MG63 (cell line): ENCODE results near the gene SOX13. TPM values are rescaled to one million over a fixed set of nuclear protein-coding genes. Genes with fewer than 3 reads are reported as not detected.
"Not testable (repeated sequence)": the region's sequence is repeated elsewhere in the genome, so short reads cannot be mapped to it uniquely, and the experiment has no call there.

ENCODE experiments used
- DNase-seq: peaks from one replicate; pipeline ENCODE4 v3.0.0-alpha.2; 2020
- H3K27me3 ChIP-seq: fragments of 250-450 bp; sonication (Bioruptor Pico); 2 replicates; pipeline ENCODE4 v1.5.1; 2020; ENCODE audit warnings: mild to moderate bottlenecking, moderate library complexity
- H3K36me3 ChIP-seq: fragments of 250-450 bp; sonication (Bioruptor Pico); 2 replicates; pipeline ENCODE4 v1.5.1; 2020; ENCODE audit warnings: mild to moderate bottlenecking, moderate library complexity
- H3K4me3 ChIP-seq: fragments of 250-450 bp; sonication (Bioruptor Pico); 2 replicates; pipeline ENCODE4 v1.5.1; 2020; ENCODE audit warnings: mild to moderate bottlenecking, moderate library complexity
- H3K9me3 ChIP-seq: fragments of 250-450 bp; sonication (Bioruptor Pico); 2 replicates; pipeline ENCODE4 v1.5.1; 2020; ENCODE audit warnings: mild to moderate bottlenecking, moderate library complexity
- total RNA-seq: library from RNA; depleted of rRNA; stranded (reverse); fragments of >200 nt; shearing (Covaris generic); gene quantifications from 2 replicates; pipeline ENCODE4 v1.2.3, GENCODE V29; 2014; ENCODE audit warnings: low replicate concordance

Gene SOX13
- total RNA-seq, 1 experiment from 2014 or later = 0.86 TPM

DNA sequence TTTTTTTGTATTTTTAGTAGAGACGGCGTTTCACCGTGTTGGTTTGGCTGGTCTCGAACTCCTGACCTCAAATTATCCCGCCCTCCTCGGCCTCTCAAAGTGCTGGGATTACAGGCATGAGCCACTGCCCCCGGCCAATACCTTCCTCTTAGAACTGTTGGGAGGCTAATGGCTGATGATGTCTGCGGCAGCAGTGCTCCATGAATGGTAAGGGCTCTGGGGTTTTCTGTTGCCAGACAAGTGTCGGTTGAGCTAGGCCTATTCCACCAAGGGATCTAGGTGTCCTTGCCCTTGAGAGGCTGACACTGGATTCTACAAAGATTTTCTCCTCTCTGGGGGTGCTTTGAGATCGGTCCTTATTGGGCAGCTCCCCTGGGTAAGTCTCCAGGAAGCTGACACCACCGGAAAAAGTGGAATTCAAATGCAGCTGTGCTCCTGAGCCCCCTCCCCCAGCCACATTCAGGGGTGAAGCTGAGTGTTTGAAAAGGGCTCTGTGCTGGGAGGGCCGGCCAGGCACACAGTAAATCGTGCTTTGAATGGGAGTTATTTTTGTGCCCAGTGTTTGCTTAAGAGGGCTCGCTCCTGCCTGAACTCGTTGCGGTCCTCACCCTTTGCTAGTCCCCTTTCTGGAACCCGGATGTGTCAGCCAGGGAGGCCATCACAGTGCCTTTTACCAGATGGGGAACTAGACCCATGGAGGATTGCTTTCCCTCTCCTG is 5.2 kb downstream of the SOX13 start:
- H3K9me3 ChIP-seq = no peaks in the 10 kb centered on the region
- H3K27me3 ChIP-seq = no peaks in the 10 kb centered on the region
- DNase-seq = no peak
- no peak overlapping the region for H3K4me3 ChIP-seq
- no peaks in the 10 kb centered on the region; the same call in none of the 2 replicates for H3K36me3 ChIP-seq

DNA sequence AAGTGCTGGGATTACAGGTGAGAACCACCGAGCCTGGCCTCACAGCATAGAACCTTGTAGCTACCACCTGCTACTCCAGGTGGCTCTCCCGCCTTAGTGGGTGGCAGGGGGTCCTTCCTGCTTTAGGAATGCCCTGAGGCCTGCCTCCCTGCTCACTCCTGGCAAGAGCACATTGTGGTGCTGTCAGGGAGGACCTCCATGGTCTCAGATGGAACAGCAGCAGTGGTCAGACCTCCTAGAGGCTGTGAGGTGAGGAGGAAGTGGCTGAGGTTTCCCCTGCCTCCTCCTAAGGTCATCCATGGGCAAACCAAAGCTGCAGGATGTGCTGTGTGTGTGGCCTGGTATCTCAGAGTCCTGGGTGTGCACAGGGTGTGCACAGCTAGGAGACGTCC is 6.7 kb downstream of the SOX13 start:
- no peak overlapping the region for H3K4me3 ChIP-seq
- no peak for DNase-seq
- no peaks in the 10 kb centered on the region; the same call in none of the 2 replicates for H3K36me3 ChIP-seq
- no peaks in the 10 kb centered on the region for H3K27me3 ChIP-seq
- no peaks in the 10 kb centered on the region for H3K9me3 ChIP-seq

DNA sequence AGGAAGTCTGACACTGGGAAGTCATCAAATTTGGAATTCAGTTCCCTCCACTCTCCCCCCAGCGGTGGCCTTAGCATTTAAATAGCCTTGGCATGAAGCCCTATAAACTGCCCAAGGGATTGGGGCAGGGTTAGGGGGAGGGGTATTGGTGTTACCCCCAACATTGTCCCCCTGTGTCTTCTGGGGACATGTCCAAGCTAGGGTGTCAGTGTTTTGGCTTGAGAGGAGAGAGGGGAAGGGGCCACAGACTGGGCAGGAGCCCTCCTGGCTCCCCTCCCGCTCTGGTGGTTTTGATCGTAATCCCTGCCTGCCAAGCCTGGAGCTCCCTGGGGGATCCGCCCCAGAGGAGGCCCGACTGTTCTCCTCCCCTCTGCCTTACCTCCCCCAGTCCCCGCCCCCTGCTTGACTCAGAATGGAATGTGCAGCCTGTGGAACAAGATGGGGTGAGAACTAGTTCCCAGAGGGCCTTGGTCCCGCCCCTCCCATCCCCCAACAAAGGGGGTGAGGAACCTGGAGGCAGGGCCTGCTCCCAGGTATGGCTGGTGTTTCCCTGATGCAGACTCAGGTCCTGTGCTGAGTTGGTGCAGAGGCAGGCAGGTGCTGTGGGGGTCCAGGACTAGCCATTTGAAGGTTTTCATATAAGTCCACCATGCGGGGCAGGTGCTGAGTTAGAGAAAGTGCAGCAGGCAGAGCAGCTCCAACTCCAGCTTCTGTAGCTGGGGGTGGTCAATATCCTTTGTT is 7.4 kb downstream of the SOX13 start:
- Histone ChIP-seq H3K36me3 (no peaks in the 10 kb centered on the region; the same call in none of the 2 replicates), H3K4me3 (no peak overlapping the region), H3K27me3 (no peaks in the 10 kb centered on the region), H3K9me3 (no peaks in the 10 kb centered on the region)
- DNase-seq = peak; percentile 89

DNA sequence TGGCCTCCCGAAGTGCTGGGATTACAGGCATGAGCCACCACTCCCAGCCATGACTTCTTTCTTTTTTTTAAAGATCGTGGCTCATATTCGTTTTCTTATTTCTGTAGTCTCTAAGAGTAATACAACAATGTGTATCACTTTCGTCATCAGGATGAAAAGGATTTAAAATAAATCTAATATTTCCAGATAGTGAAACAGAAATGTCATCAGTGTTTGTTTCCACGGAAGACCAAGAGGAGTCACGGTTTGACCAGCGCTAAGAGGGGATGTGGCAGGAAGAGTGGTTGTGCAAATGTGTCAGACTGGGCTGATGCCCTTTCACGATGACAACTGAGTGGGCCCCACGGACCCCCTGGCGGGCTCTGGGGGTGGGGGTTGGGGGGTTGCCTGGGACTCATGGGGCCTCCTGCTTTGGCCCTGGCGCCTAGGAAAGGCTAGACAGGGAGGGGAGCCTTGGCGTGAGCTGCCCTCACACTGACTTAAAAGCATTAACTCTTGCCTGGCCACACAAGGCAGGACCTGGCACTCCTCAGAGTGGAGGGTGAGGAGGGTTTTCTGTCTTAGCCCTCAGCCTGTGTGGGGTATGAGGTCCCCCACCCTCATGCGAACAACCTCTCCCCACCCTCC is 8.4 kb downstream of the SOX13 start:
- Histone ChIP-seq H3K36me3 (no peaks in the 10 kb centered on the region; the same call in 1 of the 2 replicates), H3K27me3 (no peaks in the 10 kb centered on the region), H3K4me3 (no peak overlapping the region), H3K9me3 (no peaks in the 10 kb centered on the region)
- DNase-seq = no peak

DNA sequence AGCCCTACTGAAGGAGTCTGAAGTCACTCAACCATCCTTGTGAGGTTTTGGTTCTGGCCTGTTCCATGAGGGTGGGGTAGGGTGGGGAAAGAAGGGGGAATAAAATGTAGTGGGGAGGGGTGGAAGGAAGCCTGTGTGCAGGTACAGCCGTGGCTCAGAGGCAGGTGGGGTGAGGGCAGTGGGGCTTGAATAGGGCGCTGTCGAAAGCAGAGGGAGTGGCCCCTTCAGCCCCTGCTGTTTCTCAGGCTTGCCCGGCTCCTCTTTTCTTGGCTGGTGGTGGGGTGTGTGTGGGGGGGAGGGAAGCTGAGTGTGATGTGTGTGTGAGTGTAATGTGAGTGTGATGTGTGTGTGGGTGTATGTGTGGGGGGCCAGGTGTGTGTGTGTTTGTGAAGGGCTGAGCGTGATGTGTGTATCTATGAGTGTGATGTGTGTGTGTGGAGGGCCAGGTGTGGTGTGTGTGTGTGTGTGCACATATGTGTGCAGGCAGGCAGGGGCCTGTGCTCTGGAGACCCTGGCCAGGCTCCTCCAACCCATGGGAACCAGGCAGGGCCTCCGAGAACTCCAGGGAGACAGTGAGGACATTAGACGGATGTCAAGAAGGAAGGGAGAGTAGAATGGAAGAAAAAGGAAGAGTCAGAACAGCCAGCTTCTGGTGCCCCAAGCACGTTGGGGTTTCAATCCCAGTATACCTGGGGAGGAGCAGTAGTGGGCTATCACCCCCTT is 9.0 kb downstream of the SOX13 start:
- no peaks in the 10 kb centered on the region; the same call in 1 of the 2 replicates for H3K36me3 ChIP-seq
- no peaks in the 10 kb centered on the region for H3K9me3 ChIP-seq
- DNase-seq = no peak

DNA sequence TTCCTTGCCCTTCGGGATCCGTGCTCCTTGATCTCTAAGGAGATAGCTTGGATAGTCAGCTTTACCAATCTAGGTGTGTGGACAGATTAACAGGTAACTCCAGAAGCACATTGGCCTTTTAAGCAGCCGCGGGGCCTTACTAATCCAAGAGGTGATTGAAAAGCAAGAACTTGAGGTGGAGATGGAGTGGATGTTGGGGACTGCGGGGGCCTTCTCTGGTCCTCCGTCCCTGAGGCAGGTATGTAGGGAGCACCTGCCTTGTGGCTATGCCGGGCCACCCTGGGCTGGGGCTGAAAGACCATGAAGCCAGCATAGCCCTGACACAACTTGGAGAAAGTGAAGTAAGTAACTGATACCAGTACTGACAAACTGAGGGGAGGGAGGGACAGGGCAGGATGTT is 10.6 kb downstream of the SOX13 start:
- no peak for DNase-seq
- H3K9me3 ChIP-seq = no peaks in the 10 kb centered on the region
- no peaks in the 10 kb centered on the region for H3K36me3 ChIP-seq
- no peaks in the 10 kb centered on the region for H3K27me3 ChIP-seq
- H3K4me3 ChIP-seq = no peak overlapping the region

More for the DNA sequence above, 9.0 kb downstream of the SOX13 start:
- Histone ChIP-seq H3K27me3 (no peaks in the 10 kb centered on the region), H3K4me3 (no peak overlapping the region)

DNA sequence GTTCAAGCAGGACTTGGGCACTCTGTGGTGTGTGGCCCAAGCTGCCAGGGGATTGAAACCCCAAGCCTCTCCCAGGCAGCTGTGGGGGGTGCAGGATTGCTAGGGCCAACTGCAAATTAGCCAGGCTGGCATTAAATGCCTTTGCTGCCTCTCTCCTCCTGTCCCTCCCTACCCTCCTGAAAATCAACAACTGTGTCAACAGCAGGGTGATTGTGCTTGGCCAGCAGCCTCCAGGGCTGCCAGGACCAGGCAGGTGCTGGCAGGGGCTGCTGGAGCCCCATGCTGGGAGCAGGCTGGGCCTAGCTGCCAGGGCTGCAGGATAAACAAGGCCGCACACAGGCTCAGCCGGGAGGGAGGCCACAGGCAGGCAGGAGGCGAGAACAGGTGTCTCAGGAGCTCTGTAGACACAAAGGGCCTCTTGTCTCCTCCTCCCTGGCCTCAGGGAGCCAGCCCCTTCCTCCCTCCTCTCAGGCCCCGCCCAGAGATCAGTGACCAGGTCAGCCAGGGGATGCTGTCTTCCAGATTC is 11.4 kb downstream of the SOX13 start:
- no peak overlapping the region for H3K4me3 ChIP-seq
- no peaks in the 10 kb centered on the region for H3K9me3 ChIP-seq
- no peaks in the 10 kb centered on the region for H3K36me3 ChIP-seq
- peak; percentile 55 for DNase-seq
- H3K27me3 ChIP-seq = no peaks in the 10 kb centered on the region

DNA sequence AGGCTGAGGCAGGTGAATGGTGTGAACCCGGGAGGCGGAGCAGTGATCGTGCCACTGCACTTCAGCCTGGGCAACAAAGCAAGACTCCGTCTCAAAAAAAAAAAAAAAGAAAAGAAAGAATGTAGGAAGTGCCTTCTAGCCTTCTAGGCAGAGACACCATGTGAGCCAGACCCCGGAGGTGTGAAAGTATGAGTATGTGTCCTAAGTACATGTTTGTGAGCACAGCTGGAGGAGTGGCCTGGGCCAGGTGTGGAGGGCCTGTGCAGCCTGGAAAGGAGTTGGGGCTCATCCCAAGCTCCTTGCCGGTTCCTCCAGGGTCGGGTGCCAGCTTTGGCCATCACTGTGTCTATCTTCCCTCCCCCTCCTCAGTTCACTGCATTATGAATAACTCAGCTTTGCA is 13.0 kb downstream of the SOX13 start:
- Histone ChIP-seq H3K9me3 (no peaks in the 10 kb centered on the region), H3K27me3 (no peaks in the 10 kb centered on the region), H3K4me3 (no peak overlapping the region), H3K36me3 (no peaks in the 10 kb centered on the region)
- DNase-seq = no peak

DNA sequence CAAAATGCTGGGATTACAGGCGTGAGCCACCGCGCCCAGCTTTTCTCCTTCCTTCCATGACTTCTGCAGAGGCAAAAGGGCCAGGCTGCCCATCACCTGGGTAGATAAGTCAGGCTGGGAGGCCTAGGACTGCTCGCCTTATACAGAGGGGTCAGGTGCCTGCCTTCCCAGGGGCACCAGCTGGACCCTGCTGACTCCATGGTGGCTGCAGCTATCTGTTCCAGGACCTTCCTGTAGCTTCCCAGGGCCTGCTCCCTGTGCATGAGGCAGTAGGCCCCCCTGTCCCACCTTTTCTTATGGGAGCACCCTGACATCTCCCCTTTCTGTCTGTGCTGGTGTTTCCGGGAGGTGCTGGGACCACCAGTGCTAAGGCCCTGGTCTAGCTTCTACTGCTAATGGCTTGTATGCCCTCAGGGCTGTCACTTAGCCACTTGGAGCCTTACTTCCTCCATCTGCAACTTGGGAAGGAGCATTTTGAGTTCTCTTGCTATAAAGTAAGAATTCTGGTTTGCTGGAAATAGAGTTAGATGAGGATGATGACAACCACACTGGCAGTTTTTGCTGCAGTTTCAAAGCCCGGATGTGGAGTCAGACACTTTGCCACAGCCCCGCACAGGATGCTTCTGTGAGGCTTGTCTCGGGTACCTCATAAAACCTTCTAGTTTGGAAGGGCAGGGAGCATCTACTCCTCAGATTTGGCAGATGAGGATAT is 14.4 kb downstream of the SOX13 start:
- Histone ChIP-seq H3K9me3 (no peaks in the 10 kb centered on the region), H3K27me3 (no peaks in the 10 kb centered on the region), H3K4me3 (no peak overlapping the region), H3K36me3 (no peaks in the 10 kb centered on the region)
- DNase-seq = no peak

DNA sequence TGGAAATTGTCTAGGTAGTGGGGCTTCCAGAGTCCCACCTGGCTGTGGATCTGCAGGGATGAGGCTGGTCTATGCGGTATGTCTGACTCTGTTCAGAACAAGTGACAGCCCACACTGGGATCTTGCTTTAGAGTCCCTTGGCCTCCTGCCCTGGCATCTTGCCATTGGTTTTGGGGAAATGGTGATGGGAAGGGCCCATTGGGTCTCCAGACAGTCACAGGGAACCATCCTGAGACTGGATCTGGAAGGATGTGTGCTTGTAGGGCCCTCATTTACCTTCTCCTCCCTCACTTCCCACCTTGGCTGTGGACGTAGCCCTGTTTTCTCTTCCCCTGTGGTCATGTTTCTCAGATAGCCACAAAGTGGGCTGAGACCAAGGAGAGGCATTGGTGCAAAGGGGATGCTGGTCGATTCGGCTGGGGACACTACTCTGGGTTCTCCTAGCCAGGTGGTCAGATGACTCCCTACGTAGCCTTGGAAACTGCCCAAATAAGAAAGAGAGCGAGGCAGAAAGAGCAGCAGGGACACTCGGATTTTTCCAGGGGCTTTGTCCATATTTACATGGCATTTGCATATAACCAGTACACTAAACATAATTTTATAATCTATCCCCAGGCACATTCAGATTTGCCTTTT is 15.1 kb downstream of the SOX13 start:
- no peaks in the 10 kb centered on the region for H3K27me3 ChIP-seq
- DNase-seq = no peak
- H3K36me3 ChIP-seq = no peaks in the 10 kb centered on the region
- H3K9me3 ChIP-seq = no peaks in the 10 kb centered on the region
- no peak overlapping the region for H3K4me3 ChIP-seq

DNA sequence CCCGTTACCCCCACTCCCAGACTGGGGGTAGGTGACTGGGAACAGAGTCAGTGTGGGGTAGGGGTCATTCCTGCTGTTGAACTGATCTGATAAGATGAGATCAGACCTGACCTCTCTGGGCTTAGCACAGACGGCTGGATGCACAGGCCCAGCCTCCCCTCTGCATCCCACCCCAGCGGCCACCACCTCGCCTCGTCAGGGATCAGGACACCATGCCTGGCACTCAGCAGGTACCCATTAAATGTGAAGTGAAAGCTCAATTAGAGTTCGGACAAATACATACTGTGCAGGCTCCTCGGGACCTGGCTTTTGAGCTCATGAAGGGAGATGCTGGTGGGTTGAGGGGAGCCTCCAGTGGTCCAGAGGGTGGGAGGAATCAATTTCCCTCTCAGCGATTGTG is 15.7 kb downstream of the SOX13 start:
- no peak overlapping the region for H3K4me3 ChIP-seq
- H3K27me3 ChIP-seq = no peaks in the 10 kb centered on the region
- no peaks in the 10 kb centered on the region for H3K36me3 ChIP-seq
- no peaks in the 10 kb centered on the region for H3K9me3 ChIP-seq
- no peak for DNase-seq

DNA sequence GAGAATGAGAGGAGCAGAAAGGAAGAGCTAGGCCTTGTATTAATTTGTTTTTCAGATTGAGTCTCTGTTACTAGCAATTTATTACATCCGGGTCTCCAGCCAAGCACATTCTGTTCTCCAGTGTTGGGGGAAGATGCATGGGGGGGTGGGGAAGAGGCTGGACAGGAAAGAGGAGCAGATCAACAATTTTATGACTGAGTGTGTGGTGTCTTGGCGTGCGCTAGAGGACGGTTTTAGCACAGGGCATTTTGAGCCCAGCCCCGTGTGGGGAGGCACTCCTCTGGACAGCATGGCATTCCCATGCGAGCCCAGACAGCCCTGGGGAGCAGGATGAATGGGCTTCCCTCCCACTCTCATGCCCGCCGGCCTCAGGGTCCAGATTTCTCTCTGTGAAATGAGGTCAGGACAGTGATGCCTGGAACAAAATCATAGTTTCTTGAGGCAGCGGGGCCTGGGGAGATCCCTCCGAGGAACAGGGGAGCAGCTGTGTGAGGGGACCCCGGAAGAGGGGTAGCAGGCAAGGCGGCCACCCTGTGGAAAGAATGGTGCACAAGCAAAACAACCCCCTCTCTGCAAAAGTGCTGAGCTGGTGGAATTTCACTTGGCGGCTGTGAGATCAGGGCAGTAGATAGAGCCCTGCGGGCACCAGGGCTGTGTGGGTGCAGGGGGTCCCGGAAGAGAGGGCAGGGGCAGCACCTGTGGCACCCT is 16.3 kb downstream of the SOX13 start:
- Histone ChIP-seq H3K9me3 (no peaks in the 10 kb centered on the region), H3K4me3 (no peak overlapping the region), H3K27me3 (no peaks in the 10 kb centered on the region), H3K36me3 (no peaks in the 10 kb centered on the region)
- DNase-seq = no peak

DNA sequence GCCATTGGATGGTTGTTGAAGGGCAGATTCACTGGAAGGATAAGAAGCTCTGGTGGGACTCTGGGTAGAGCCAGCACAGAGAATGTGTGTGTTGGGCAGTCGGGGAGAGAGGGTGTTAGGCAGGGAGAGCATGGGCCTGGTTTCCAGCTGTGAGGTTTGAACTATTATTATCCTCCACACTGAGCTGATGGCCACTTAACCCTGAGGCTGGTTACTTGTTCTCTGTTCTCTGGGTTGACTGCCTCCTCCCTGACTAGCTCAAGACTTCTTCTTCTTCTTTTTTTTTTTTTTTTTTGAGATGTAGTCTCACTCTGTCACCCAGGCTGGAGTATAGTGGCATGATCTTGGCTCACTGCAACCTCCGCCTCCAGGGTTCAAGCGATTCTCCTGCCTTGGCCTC is 17.2 kb downstream of the SOX13 start:
- not testable (repeated sequence) for DNase-seq, H3K36me3 ChIP-seq, H3K27me3 ChIP-seq, H3K9me3 ChIP-seq, H3K4me3 ChIP-seq

DNA sequence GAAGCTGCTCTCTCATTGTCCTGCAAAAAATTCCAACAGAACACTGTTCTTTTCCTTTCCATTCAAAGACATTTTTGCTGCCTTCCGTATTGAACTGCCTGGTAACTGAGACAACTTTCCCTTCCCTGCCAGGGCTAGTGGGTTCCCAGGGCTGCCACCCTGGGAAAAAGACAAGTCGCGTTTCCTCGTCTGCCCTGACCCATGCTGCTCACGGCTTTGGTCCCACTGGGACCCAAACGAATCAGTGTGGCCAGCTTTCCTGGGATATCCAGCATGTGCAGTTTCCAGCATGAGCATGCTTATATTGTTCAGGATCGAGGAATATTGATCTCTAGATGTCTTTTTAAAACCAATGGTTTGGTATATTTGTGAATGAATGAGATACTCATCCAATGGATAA is 18.2 kb downstream of the SOX13 start:
- Histone ChIP-seq H3K27me3 (no peaks in the 10 kb centered on the region), H3K4me3 (no peak overlapping the region), H3K36me3 (no peaks in the 10 kb centered on the region), H3K9me3 (no peaks in the 10 kb centered on the region)
- no peak for DNase-seq

DNA sequence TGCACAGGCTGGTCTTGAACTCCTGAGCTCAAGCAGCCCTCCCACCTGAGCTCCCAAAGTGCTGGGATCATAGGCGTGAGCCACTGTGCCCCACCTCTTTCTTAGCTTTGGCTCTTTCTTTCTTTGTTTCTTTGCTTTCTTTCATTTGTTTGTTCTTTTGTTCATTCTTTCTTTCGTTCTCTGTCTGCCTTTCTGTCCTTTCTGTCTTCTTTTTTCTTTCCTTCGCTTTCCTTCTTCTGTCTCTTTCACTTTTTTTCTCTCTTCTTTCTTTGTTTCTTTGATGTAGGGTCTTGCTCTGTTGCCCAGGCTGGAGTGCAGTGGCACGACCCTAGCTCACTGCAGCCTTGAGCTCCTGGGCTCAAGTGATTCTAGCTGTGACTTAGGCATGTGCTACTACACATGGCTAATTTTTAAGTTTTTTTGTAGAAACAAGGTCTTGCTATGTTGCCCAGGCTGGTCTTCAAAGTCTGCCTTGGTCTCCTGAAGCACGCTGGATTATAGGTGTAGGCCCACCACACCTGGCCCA is 18.9 kb downstream of the SOX13 start:
- H3K4me3 ChIP-seq = no peak overlapping the region
- no peaks in the 10 kb centered on the region for H3K36me3 ChIP-seq
- DNase-seq = no peak
- no peaks in the 10 kb centered on the region for H3K9me3 ChIP-seq
- H3K27me3 ChIP-seq = no peaks in the 10 kb centered on the region
